HFF-Myc (cell line): ENCODE data around the gene GRK6.

Source experiments
- DNase-seq: peaks from one replicate; pipeline ENCODE4 v3.0.0-alpha.2; 2011; ENCODE audit warnings: low read depth; ENCODE audit errors: extremely low read depth
- H3K4me3 ChIP-seq: replicated peaks from 2 replicates; pipeline ENCODE4 v1.5.1; 2011; ENCODE audit warnings: low read depth, mild to moderate bottlenecking, control low read depth, low read length
- CTCF ChIP-seq: IDR thresholded peaks from 2 replicates; pipeline ENCODE4 v1.5.1; 2012; ENCODE audit warnings: mild to moderate bottlenecking, low read depth, low read length, control low read depth; ENCODE audit errors: missing control alignments

GRK6 gene

DNA sequence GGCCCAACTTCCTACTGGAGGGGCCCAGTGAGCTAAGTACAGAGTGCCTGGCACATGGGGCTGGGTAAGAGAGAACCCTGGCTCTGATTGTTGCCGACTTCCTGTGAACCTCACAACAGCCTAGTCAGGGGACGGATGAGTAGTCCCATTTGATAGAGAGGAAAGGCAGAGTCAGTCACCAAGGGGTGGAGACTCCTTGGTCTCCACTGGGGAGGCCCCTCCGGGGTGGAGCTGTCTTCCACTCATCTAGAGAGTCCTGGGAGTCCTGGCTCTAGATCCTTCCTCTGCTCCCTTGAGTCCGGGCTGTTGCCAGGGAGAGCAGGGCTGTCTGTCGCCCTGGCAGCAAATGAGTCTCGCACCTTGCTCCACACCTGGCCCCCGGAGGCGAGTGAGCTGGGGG is 8.0 kb downstream of the GRK6 start:
- DNase-seq = no peak
- no peak overlapping the region for H3K4me3 ChIP-seq
- no peak for TF ChIP-seq CTCF

GRCh38 chr5:177434942-177435738 is 8.7 kb downstream of the GRK6 start:
- no peak for TF ChIP-seq CTCF
- no peak overlapping the region for H3K4me3 ChIP-seq
- no peak for DNase-seq

DNA sequence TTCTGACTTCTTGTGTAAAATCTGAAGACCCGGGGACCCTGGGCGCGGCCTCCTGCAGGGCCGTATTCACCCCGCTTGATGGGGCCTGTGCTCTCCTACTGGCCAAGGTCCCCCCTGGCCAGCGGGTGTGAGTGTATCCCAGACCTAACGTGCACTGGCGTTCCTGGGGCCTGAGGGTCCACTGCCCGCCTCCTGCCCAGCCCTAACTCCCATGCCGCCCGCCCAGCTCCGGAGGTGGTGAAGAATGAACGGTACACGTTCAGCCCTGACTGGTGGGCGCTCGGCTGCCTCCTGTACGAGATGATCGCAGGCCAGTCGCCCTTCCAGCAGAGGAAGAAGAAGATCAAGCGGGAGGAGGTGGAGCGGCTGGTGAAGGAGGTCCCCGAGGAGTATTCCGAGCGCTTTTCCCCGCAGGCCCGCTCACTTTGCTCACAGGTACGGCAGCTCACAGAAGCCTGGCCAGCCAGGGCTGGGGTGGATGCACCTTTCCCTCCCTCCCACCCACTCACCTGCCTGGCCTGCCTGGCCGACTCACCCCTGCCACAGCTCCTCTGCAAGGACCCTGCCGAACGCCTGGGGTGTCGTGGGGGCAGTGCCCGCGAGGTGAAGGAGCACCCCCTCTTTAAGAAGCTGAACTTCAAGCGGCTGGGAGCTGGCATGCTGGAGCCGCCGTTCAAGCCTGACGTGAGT is 9.5 kb downstream of the GRK6 start:
- no peak overlapping the region for H3K4me3 ChIP-seq
- DNase-seq = no peak
- TF ChIP-seq CTCF = no peak

DNA sequence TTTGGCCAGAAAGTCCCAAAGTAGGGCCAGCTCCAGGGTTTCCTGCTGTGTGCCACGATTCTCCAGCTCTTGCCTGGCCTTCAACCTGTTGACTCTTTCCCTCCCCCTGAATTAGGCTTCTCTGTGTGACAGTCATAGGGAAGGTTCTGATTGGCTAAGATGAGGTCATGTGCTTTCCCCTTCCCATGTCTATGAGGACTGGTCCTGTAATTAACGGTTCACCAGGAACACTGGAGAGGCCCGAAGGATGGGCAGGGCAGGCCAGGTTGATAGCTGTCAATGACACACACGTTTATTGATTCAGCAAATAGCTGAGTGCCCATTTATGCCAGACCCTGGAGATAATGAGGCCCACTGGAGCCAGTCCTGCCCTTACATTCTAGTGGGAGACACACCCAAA is 11.1 kb downstream of the GRK6 start:
- H3K4me3 ChIP-seq = no peak overlapping the region
- no peak for DNase-seq
- no peak for TF ChIP-seq CTCF

GRCh38 chr5:177438468-177438867 is 12.0 kb downstream of the GRK6 start:
- no peak overlapping the region for H3K4me3 ChIP-seq
- DNase-seq = no peak
- no peak for TF ChIP-seq CTCF

DNA sequence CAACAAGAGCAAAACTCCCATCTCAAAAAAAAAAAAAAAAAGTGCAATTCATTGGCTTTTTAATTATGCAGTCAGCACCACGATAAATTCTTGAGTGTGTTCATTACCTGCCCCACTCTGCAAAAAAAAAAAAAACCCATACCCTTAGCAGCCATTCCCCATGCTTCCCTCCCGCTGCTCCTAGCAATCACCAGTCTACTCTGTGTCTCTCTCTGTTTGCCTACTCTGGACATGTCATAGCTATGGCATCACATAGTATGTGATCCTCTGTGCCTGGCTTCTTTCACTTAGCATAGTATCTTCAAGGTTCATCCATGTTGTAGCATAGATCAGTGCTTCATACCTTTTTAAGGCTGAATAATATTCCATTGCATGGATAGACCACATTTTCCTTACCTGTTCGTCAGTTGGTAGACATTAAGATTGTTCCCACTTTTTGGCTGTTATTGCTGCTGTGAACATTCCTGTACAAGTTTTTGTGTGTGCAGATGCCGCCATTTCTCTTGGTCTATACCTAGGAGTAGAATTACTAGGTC is 13.1 kb downstream of the GRK6 start:
- H3K4me3 ChIP-seq = no peak overlapping the region
- DNase-seq = no peak
- TF ChIP-seq CTCF = no peak
